ENCODE data around the gene NIPBL.
"Not testable (repeated sequence)": the region's sequence is repeated elsewhere in the genome, so short reads cannot be mapped to it uniquely, and the experiment has no call there.

Gene NIPBL

GRCh38 chr5:36879274-36880033 is 2.9 kb downstream of the NIPBL start:
- DNase-seq, result no peak

- DNase-seq, result no peak
These were observed 4.2 kb downstream of the NIPBL start for GRCh38 chr5:36880761-36881160.

GRCh38 chr5:36881304-36881703 is 4.7 kb downstream of the NIPBL start:
- DNase-seq, result no peak

GRCh38 chr5:36881807-36882206 is 5.2 kb downstream of the NIPBL start:
- DNase-seq, result no peak

GRCh38 chr5:36882250-36882649 is 5.7 kb downstream of the NIPBL start:
- DNase-seq, result no peak

- DNase-seq, result no peak
These were observed 7.4 kb downstream of the NIPBL start for GRCh38 chr5:36883894-36884462.

GRCh38 chr5:36885149-36885548 is 8.6 kb downstream of the NIPBL start:
- DNase-seq, result no peak

- no peak for DNase-seq
These were observed 9.3 kb downstream of the NIPBL start for GRCh38 chr5:36885566-36886485.

GRCh38 chr5:36886791-36887190 is 10.2 kb downstream of the NIPBL start:
- DNase-seq, result no peak

- no peak for DNase-seq
These were observed 11.0 kb downstream of the NIPBL start for GRCh38 chr5:36887532-36887931.

GRCh38 chr5:36888303-36888702 is 11.7 kb downstream of the NIPBL start:
- no peak for DNase-seq

GRCh38 chr5:36889264-36889663 is 12.7 kb downstream of the NIPBL start:
- no peak for DNase-seq

- DNase-seq, result no peak
These were observed 14.7 kb downstream of the NIPBL start for GRCh38 chr5:36891266-36891665.

- DNase-seq, result not testable (repeated sequence)
These were observed 15.7 kb downstream of the NIPBL start for GRCh38 chr5:36892085-36892830.

- DNase-seq, result no peak
These were observed 18.4 kb downstream of the NIPBL start for GRCh38 chr5:36894954-36895353.

- no peak for DNase-seq
These were observed 19.9 kb downstream of the NIPBL start for GRCh38 chr5:36896476-36896875.

GRCh38 chr5:36897616-36898015 is 21.0 kb downstream of the NIPBL start:
- DNase-seq, result no peak

GRCh38 chr5:36899860-36900259 is 23.3 kb downstream of the NIPBL start:
- DNase-seq, result no peak

GRCh38 chr5:36900283-36900682 is 23.7 kb downstream of the NIPBL start:
- DNase-seq, result no peak

GRCh38 chr5:36901077-36901476 is 24.5 kb downstream of the NIPBL start:
- not testable (repeated sequence) for DNase-seq

GRCh38 chr5:36901856-36902255 is 25.3 kb downstream of the NIPBL start:
- DNase-seq, result no peak

- no peak for DNase-seq
These were observed 25.8 kb downstream of the NIPBL start for GRCh38 chr5:36902353-36902752.

- DNase-seq, result no peak
These were observed 28.1 kb downstream of the NIPBL start for GRCh38 chr5:36904677-36905076.
